Neural cell (in vitro differentiated cells): ENCODE measurements around the gene NBEA. TPM values are rescaled to one million over a fixed set of nuclear protein-coding genes. Genes with fewer than 3 reads are reported as not detected.

Source experiments
- H2AFZ ChIP-seq: fragments of 200-600, 300-800 bp; sonication (generic), shearing (Covaris generic); 2 replicates; pipeline ENCODE4 v1.6.0; 2014; ENCODE audit warnings: low read depth, mild to moderate bottlenecking, antibody characterized with exemption, low read length, moderate library complexity
- H3F3A ChIP-seq: fragments of 200-600 bp; shearing (Covaris generic); 2 replicates; pipeline ENCODE4 v1.6.1; 2016; ENCODE audit warnings: mild to moderate bottlenecking, moderate library complexity, mixed read lengths, antibody characterized with exemption, low read length; ENCODE audit not compliant: insufficient read depth, poor library complexity, severe bottlenecking
- H3K27ac ChIP-seq: fragments of 200-600, 300-800 bp; sonication (generic), shearing (Covaris generic); 2 replicates; pipeline ENCODE4 v1.5.1; 2014; ENCODE audit warnings: mild to moderate bottlenecking, low read length, moderate library complexity
- H3K27me3 ChIP-seq: fragments of 300-800, 200-600 bp; sonication (generic), shearing (Covaris generic); 2 replicates; pipeline ENCODE4 v1.6.0; 2014; ENCODE audit warnings: mild to moderate bottlenecking, low read depth, low read length, moderate library complexity; ENCODE audit not compliant: insufficient read depth
- H3K36me3 ChIP-seq: fragments of 300-800, 200-600 bp; sonication (generic), shearing (Covaris generic); 2 replicates; pipeline ENCODE4 v1.5.1; 2014; ENCODE audit warnings: mild to moderate bottlenecking, antibody characterized with exemption, low read length, moderate library complexity; ENCODE audit not compliant: insufficient read depth
- H3K4me2 ChIP-seq: fragments of 300-800, 200-600 bp; sonication (generic), shearing (Covaris generic); 2 replicates; pipeline ENCODE4 v1.6.0; 2014; ENCODE audit warnings: mild to moderate bottlenecking, low read length
- H3K4me3 ChIP-seq: fragments of 300-800, 200-600 bp; sonication (generic), shearing (Covaris generic); 2 replicates; pipeline ENCODE4 v1.5.1; 2014; ENCODE audit warnings: mild to moderate bottlenecking, low read length, moderate library complexity
- H3K79me2 ChIP-seq: fragments of 200-600 bp; shearing (Covaris generic); replicated peaks from 2 replicates; pipeline ENCODE4 v1.6.0; 2014; ENCODE audit warnings: mild to moderate bottlenecking, low read length, moderate library complexity; ENCODE audit not compliant: insufficient read depth
- H3K9ac ChIP-seq: fragments of 300-800, 200-600 bp; sonication (generic), shearing (Covaris generic); 2 replicates; pipeline ENCODE4 v1.6.1; 2016; ENCODE audit warnings: mild to moderate bottlenecking, low read length, mixed read lengths
- H3K9me2 ChIP-seq: fragments of 200-600 bp; shearing (Covaris generic); 2 replicates; pipeline ENCODE4 v1.6.1; 2016; ENCODE audit warnings: mild to moderate bottlenecking, low read length, mixed read lengths; ENCODE audit not compliant: insufficient read depth
- H3K9me3 ChIP-seq: fragments of 200-600, 300-800 bp; sonication (generic), shearing (Covaris generic); 2 replicates; pipeline ENCODE4 v1.6.1; 2016; ENCODE audit warnings: mild to moderate bottlenecking, mixed run types, low read length, moderate library complexity, mixed read lengths
- H4K20me1 ChIP-seq: fragments of 200-600 bp; shearing (Covaris generic); 2 replicates; pipeline ENCODE4 v1.6.1; 2016; ENCODE audit warnings: mild to moderate bottlenecking, mixed run types; ENCODE audit not compliant: insufficient read depth
- CTCF ChIP-seq: fragments of 450-650 bp; IDR thresholded peaks from 2 replicates; pipeline ENCODE4 v1.5.1; 2014; ENCODE audit warnings: antibody characterized with exemption, mild to moderate bottlenecking, moderate library complexity; ENCODE audit not compliant: poor library complexity, severe bottlenecking
- EP300 ChIP-seq: fragments of 450-650 bp; conservative IDR thresholded peaks from 2 replicates; pipeline ENCODE4 v1.6.1; 2014; ENCODE audit warnings: antibody characterized with exemption, mild to moderate bottlenecking, moderate library complexity; ENCODE audit not compliant: poor library complexity, severe bottlenecking
- EZH2 ChIP-seq: fragments of 200-600, 300-800 bp; shearing (Covaris generic), sonication (generic); IDR thresholded peaks from 2 replicates; pipeline ENCODE4 v1.6.1; 2014; ENCODE audit warnings: antibody characterized with exemption, low read length, borderline replicate concordance, mild to moderate bottlenecking; ENCODE audit not compliant: insufficient read depth, poor library complexity, severe bottlenecking
- MXI1 ChIP-seq: fragments of 450-650 bp; conservative IDR thresholded peaks from 2 replicates; pipeline ENCODE4 v1.6.1; 2014; ENCODE audit warnings: antibody characterized with exemption, mild to moderate bottlenecking; ENCODE audit not compliant: poor library complexity, severe bottlenecking
- POLR2AphosphoS5 ChIP-seq: IDR thresholded peaks from 2 replicates; pipeline ENCODE4 v1.6.1; 2012
- RAD21 ChIP-seq: fragments of 450-650 bp; conservative IDR thresholded peaks from 2 replicates; pipeline ENCODE4 v1.6.1; 2014; ENCODE audit warnings: antibody characterized with exemption, mild to moderate bottlenecking, moderate library complexity
- SMC3 ChIP-seq: fragments of 450-650 bp; conservative IDR thresholded peaks from 2 replicates; pipeline ENCODE4 v1.6.1; 2014; ENCODE audit warnings: antibody characterized with exemption, mild to moderate bottlenecking, moderate library complexity; ENCODE audit not compliant: poor library complexity
- TAF1 ChIP-seq: IDR thresholded peaks from 2 replicates; pipeline ENCODE4 v1.6.1; 2012; ENCODE audit warnings: low read depth
- polyA plus RNA-seq: library from polyadenylated mRNA; depleted of rRNA; stranded (reverse); fragments of >200 nt; gene quantifications from 2 replicates; pipeline ENCODE4 v1.2.3, GENCODE V29; 2014
- TF ChIP-seq, protein P1 (sequence below): IDR thresholded peaks from 2 replicates; pipeline ENCODE4 v1.6.1; 2012; ENCODE audit warnings: borderline replicate concordance

Gene NBEA
- polyA plus RNA-seq, 1 donor from 2014 or later = 55.8 TPM

DNA sequence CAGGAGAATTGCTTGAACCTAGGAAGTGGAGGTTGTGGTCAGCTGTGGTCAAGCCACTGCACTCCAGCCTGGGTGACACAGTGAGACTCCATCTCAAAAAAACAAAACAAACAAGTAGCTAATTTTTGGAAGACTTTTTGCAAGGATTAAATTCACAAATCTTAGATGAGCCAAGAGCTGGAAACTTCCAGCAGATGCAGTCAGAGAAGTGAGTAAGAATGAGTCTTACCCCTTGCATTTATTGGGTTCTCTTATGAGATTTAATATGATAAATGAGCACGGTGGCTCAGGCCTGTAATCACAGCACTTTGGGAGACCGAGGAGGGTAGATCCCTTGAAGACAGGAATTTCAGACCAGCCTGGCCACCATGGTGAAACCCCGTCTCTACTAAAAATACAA lies 44.9 kb upstream of the NBEA start:
- no peak overlapping the region for H3K27ac ChIP-seq
- no peaks in the 10 kb centered on the region for H3K79me2 ChIP-seq
- H3K36me3 ChIP-seq = no peaks in the 10 kb centered on the region
- H3K4me3 ChIP-seq = no peak overlapping the region
- H3K9me3 ChIP-seq = no peaks in the 10 kb centered on the region
- H3K9ac ChIP-seq = no peak overlapping the region
- H3K9me2 ChIP-seq = no peaks in the 10 kb centered on the region
- no peaks in the 10 kb centered on the region for H3F3A ChIP-seq
- H2AFZ ChIP-seq = no peak overlapping the region
- TF ChIP-seq EZH2 = no peak
- TF ChIP-seq POLR2AphosphoS5 = no peak
- TF ChIP-seq CTCF = no peak
- no peak for TF ChIP-seq EP300
- no peak for TF ChIP-seq MXI1
- no peak for TF ChIP-seq RAD21
- TF ChIP-seq, protein P1, sequence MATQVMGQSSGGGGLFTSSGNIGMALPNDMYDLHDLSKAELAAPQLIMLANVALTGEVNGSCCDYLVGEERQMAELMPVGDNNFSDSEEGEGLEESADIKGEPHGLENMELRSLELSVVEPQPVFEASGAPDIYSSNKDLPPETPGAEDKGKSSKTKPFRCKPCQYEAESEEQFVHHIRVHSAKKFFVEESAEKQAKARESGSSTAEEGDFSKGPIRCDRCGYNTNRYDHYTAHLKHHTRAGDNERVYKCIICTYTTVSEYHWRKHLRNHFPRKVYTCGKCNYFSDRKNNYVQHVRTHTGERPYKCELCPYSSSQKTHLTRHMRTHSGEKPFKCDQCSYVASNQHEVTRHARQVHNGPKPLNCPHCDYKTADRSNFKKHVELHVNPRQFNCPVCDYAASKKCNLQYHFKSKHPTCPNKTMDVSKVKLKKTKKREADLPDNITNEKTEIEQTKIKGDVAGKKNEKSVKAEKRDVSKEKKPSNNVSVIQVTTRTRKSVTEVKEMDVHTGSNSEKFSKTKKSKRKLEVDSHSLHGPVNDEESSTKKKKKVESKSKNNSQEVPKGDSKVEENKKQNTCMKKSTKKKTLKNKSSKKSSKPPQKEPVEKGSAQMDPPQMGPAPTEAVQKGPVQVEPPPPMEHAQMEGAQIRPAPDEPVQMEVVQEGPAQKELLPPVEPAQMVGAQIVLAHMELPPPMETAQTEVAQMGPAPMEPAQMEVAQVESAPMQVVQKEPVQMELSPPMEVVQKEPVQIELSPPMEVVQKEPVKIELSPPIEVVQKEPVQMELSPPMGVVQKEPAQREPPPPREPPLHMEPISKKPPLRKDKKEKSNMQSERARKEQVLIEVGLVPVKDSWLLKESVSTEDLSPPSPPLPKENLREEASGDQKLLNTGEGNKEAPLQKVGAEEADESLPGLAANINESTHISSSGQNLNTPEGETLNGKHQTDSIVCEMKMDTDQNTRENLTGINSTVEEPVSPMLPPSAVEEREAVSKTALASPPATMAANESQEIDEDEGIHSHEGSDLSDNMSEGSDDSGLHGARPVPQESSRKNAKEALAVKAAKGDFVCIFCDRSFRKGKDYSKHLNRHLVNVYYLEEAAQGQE = no peak
- no peak for TF ChIP-seq TAF1
- no peak for TF ChIP-seq SMC3
- no peak overlapping the region for H3K4me2 ChIP-seq
- no peaks in the 10 kb centered on the region for H4K20me1 ChIP-seq
- no peaks in the 10 kb centered on the region for H3K27me3 ChIP-seq

- no peaks in the 10 kb centered on the region for H4K20me1 ChIP-seq
- no peaks in the 10 kb centered on the region for H3K9me2 ChIP-seq
- TF ChIP-seq SMC3 (no peak), MXI1 (no peak), EZH2 (no peak), RAD21 (no peak), TAF1 (no peak)
- TF ChIP-seq, protein P1 = no peak
- no peak overlapping the region for H3K27ac ChIP-seq
- no peaks in the 10 kb centered on the region for H3K79me2 ChIP-seq
- H3K27me3 ChIP-seq = no peaks in the 10 kb centered on the region
- no peaks in the 10 kb centered on the region for H3F3A ChIP-seq
- H3K4me2 ChIP-seq = no peak overlapping the region
- H3K4me3 ChIP-seq = no peak overlapping the region
- no peak overlapping the region for H3K9ac ChIP-seq
- H2AFZ ChIP-seq = no peak overlapping the region
- no peaks in the 10 kb centered on the region for H3K36me3 ChIP-seq
- no peaks in the 10 kb centered on the region for H3K9me3 ChIP-seq
Observed at GRCh38 chr13:34899888-34900287, 42.2 kb upstream of the NBEA start.
